ENCODE results near the gene YKT6.

DNA sequence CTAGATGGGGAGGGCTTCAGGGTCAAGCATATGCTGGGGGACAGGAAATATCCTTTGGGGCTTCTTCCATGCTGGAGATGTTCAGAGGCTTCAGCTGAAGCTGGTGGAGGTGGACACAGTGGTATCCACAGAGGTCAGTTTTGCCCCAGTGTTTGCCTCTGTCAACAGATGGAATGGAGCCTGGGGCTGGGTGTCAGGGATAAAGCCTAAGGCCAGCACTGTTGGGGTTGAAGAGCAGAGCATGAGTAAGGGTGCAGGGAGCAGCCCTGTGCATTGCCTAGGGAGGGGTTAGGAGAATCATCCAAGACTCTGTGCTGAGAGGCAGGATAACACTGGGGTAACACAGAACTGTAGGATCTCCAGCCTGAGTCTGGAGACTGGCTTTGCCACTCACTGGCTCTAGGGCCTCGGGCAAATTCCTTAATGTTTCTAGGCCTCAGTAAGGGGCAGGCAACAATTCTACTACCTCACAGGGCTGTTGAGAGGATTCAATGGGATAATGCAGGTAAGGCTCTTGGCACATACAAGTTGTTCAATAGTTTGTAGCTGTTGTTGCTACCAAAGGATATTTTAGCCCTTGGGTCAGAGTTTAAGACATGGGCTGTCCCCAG, 37.9 kb upstream of the YKT6 start:
- TF ChIP-seq, protein P1, sequence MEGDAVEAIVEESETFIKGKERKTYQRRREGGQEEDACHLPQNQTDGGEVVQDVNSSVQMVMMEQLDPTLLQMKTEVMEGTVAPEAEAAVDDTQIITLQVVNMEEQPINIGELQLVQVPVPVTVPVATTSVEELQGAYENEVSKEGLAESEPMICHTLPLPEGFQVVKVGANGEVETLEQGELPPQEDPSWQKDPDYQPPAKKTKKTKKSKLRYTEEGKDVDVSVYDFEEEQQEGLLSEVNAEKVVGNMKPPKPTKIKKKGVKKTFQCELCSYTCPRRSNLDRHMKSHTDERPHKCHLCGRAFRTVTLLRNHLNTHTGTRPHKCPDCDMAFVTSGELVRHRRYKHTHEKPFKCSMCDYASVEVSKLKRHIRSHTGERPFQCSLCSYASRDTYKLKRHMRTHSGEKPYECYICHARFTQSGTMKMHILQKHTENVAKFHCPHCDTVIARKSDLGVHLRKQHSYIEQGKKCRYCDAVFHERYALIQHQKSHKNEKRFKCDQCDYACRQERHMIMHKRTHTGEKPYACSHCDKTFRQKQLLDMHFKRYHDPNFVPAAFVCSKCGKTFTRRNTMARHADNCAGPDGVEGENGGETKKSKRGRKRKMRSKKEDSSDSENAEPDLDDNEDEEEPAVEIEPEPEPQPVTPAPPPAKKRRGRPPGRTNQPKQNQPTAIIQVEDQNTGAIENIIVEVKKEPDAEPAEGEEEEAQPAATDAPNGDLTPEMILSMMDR (IDR thresholded peaks at IDR 0.05) = no peak
- no peak for TF ChIP-seq EZH2 (IDR thresholded peaks at IDR 0.05; ENCODE audit: borderline replicate concordance, insufficient read depth, low read depth, low read length, poor library complexity, severe bottlenecking)

Measured in B cell (primary cell).